NCI-H69 (cell line): ENCODE results near the gene PLCL2.

Source experiments
- DNase-seq: peaks from one replicate; lab custom pipeline; 2025; lab: John Stamatoyannopoulos, UW

Gene PLCL2

GRCh38 chr3:16865335-16865734, 19.4 kb upstream of the PLCL2 start:
- no peak for DNase-seq

DNA sequence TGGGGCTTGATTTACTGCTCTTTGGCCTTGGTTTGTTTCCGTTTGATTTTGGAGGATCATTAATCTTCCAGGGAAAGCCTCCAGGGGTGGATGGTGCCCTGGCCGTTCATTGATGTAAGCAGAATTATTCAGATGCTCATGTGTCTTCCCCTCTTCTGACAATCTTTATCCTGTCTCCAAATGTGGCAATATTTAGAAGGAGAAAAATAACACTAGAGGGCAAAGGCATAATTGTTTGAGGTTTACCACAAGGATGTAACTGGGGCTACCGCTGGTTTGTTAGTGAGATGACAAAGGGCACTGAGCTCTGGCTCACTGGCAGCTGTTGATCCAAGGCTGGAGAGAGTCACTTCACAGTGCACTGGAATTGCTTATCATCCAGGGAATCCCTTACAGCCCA, 18.2 kb upstream of the PLCL2 start:
- DNase-seq: no peak

DNA sequence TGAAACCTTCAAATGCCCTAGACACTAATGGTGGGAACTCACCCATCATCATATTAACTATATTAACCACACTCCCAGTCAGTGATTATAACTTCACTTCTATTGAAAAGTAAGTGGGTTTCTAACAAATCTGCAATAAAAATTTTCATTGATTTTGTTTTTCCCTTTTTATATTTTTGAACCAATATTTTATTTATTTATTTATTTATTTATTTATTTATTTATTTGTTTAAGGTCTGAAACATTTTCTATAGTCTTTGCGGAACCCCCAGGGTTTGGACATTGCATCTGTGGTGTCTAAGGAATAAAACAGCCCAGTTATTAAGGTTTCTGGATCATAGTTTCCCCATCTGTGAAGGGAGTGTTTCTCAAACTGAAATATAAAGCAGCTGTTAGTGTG, 16.2 kb upstream of the PLCL2 start:
- DNase-seq: no peak

DNA sequence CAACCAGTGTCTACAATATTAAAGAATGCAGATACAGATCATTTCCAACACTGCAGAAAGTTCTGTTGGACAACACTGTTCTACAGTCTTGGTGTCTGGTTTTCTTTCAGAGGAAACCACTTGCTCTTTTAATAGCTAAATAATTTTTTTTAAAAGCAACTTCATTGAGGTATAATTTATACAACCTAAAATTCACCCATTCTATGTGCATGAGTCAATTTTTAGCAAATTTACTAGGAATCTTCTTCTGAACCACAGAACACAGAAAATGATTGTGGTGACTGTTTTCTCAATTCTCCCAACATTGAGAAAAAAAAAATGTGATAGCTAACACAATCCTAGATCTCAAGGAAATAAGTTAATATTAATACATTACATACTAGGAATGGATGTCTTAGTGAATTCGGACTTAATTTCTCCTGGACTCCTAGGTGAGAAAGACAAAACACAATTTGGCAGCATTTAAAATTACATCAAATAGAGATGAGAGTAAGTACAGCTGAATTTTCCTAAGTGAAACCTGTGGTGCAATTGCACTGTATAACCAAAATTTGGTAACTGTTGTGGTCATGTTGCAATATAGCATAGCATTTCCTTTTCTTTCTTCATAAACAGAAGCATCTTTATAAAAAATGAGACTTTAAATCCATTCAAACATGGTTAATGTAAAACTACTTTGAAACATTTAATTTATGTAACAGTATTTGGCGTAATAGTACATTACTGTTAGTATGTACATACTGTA, 15.3 kb upstream of the PLCL2 start:
- DNase-seq: no peak

DNA sequence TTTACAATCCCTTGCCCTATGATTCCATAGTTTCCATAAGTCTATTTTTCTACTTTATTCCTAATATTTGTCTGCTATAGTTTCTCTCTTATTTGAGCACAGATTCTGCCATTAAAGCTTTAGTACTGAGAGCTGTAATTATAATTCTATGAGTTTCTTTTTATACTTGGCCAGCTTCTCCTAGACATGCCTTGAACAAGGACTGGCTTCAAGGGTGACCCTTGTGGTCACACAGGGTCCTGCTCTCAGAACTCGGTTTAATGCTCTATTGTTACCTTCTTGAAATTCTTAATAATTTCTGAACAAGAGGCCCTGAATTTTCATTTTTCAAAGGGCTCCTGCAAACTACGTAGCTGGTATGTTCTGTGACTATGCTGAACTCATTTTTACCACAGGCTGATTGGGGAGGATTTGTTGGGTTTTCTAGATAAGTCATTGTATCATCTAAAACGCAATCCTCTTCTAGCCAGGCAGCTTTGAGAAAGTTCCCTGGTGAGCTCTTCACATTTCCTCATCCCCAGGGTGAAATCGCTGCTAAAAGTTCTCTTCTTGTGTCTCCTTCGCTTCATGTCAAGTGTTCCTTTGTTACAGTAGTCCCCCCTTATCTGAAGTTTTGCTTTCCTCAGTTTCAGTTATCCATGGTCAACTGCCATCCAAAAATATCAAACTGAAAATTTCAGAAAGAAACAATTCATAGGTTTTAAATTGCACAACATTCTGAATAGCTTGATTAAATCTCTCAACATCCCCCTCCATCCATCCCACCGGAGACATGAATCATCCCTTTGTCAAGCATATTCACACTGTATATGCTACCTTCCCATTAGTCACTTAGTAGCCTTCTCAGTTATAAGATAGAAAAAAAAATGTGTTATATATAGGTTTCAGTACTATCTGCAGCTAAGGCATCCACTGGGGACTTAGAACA, 12.6 kb upstream of the PLCL2 start:
- no peak for DNase-seq

DNA sequence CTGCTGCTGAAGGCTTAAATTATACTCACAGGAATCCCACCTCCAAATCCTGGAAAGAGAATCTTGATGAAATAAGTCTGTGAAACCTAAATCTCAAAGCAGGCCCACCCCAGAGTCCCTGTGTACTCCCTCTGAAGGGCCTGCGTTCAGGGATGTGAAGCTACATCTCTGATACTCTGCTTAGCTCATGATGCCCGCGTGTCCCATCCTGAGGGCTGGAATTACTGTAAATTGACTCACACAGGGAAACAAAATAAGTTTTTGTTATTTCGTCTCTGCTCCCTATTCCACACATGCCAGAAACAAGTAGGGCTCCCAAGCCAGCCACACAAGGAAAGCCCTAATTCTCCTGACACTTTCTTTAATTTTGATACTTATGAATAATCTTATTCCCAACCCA, 10.9 kb upstream of the PLCL2 start:
- DNase-seq: no peak

GRCh38 chr3:16875876-16876550, 8.7 kb upstream of the PLCL2 start:
- DNase-seq: no peak

GRCh38 chr3:16877505-16877904, 7.2 kb upstream of the PLCL2 start:
- DNase-seq: peak; percentile 27

DNA sequence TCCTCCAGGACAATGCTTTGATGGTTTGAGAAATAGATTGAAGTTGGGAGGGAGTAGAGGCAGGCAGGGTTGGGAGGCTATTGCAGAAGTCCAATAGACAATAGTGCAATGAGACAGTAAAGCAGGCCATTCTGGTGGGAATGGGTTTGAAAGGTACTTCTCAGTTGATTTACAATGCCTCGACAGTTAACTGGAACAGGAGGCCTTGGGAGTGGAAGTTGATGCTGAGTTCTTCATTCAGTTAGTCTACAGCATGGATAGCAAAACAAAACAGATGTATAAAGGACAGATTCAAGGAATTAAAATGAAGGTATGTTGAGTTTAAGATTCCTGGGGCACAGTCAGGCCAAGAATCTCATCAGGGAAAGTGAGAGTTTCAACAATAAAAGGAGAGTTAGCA, 6.8 kb upstream of the PLCL2 start:
- no peak for DNase-seq

GRCh38 chr3:16881896-16882630, 2.7 kb upstream of the PLCL2 start:
- no peak for DNase-seq

- DNase-seq: peak; percentile 6
Observed at GRCh38 chr3:16883057-16883722, 1.6 kb upstream of the PLCL2 start.

DNA sequence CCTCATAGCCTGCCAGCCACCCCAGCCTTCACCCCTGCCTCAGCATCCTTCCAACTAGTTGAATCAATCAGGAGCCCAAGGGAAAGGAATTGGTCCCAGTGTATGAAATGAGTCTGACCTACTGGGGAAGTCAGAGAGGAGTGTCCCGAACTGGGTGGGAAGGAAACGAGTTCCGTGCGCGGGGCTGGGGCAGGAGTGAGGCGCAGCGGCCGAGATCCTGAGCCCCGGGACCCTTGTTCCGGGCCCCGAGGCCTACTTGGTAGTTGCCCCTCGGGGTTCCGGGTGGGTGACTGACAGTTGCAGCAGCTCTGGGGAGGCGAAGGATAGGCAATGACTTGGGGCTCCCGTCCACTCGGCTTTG, 1.1 kb upstream of the PLCL2 start:
- no peak for DNase-seq

DNA sequence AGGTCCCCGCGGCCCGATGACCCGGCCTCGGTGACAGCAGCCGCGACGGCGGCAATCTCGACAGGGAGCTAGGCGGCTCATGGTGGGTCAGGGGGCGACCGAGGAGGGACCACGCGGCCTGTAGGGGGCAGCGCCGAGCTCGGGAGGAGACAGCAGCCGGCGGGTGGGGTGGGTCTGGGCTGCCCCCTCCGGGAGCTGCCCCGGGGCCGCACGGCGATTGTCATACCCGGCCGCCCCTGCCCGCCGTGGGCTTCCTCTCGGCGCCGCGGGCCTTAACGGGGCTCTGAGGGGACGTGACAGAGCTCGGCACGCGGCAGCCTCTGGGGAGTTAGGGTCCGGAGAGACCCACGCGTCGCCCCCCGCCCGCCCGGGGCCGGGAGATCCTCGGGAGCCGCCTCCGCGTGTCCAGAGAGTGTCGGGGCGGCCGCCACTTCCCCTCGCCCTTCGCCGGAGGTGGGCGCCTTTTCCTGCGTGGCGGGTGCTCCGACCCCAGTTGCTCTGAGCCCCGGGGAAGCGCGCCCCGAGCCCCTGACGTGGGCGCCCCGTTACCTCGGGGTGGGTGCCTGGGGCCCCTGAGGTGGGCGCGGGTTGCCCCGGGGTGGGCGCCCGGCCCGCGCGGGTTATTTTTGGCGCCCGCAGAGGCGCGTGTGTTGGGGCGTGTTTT, 539 bp upstream of the PLCL2 start:
- peak; percentile 63 for DNase-seq

DNA sequence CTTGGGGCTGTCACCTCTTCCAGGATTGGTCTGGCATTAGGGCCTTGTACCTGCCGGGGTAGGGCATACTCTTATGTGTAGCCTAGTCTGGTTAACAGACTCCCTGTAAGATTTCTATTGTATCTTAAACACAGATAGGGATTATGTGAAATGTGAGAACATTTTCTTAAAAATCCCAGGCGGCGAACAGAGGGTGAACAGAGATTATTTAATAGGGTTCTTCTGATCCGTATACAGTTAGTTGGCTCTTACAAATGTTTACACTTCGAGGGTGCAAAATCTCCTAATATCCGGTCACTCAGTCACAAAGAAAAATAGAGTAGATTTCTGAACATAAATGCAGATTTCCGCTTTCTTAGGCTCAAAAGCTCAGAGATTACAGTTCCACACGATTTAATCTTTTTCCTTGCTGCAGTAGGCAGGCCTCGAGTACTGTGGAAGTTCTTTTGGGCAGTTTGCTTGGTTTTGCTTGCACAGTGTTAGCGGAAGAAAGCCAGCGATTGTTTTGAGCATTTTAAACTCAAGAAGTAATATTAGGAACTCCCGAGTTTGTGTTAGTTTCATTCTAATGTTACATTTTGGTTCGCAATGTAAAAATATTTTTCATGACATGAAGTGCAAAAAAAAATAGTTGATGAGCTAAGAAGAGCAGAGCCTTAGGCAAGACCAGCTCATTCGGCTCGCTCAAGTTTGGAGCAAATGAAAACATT, 993 bp downstream of the PLCL2 start:
- DNase-seq: no peak

DNA sequence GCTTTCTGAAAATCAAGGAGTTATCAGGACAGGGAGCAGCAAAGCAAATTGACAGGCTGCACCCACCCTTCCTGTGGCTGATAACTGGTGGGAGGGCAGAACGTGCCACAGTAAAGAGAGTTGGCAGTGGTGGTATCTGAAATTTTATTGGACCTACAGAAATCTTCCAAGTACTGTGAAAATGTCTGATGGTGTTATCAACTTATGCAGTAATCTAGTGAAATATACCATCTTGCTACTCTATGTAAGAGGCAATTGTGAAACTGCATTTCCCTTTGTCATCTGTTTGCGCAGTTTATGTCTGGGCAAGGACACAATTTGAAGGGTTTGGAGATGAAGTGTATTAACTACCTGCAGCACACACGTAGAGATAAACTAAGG, 1.5 kb downstream of the PLCL2 start:
- peak; percentile 36 for DNase-seq

DNA sequence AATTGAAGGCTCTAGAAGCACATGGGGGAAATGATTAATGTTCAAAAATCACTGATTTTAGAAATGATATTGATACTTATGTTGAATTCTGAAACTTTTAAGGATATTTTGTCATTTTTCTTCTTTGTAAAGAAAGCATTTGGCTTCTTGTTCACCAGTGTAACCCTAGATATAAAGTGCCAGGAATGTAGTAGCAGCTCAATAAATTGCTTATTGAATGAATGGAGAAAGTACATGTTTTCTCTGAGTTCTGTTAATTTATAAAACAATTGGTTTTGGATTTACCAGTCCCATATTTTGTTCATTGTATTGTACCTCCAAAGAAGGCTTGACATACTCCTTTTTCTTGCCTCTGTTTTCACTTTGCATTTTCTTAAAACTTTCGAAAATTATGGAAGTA, 2.4 kb downstream of the PLCL2 start:
- no peak for DNase-seq

DNA sequence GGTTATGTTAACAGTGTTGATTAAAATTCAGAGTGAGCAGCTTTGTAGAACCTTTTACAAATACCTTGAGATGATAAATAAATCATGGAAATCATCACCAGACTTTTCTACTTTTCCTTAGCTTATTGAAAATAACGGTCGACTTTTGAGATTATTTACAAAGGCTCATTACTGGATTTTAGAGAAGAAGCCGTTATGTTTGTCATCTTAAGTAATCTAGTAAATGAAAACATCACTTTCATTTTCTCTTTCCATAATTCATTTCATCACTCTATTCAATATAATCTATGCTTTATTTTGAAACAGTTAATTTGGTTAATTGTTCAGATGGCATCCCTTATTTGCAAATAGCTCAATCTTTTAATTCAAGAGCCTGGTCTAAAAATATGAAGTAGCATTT, 3.6 kb downstream of the PLCL2 start:
- DNase-seq: no peak

GRCh38 chr3:16888785-16889607, 4.2 kb downstream of the PLCL2 start:
- DNase-seq: no peak

- peak; percentile 74 for DNase-seq
Observed at GRCh38 chr3:16890597-16891333, 6.0 kb downstream of the PLCL2 start.
